HG02759 (cell line): ENCODE data around the gene ZNF532.

Experiments used
- ATAC-seq: cut with Tn5 transposase; IDR thresholded peaks from one replicate; pipeline ENCODE4 v1.9.1; 2021; ENCODE audit warnings: mild to moderate bottlenecking, moderate library complexity; ENCODE audit not compliant: unreplicated experiment

The ZNF532 gene

GRCh38 chr18:59033359-59033758 lies 168.7 kb downstream of the ZNF532 start:
- ATAC-seq = no peak

- ATAC-seq = no peak
These were observed 169.3 kb downstream of the ZNF532 start for GRCh38 chr18:59033974-59034373.

- no peak for ATAC-seq
These were observed 170.9 kb downstream of the ZNF532 start for GRCh38 chr18:59035591-59035990.
